Femur (tissue), 1 donor: ENCODE data around the gene TEX35.
"Not testable (repeated sequence)": the region's sequence is repeated elsewhere in the genome, so short reads cannot be mapped to it uniquely, and the experiment has no call there.

Experiments used
- DNase-seq: peaks from one replicate; pipeline ENCODE4 v3.0.0-alpha.2; 2017

The TEX35 gene

GRCh38 chr1:178543290-178543607 lies 30.3 kb downstream of the TEX35 start:
- no peak for DNase-seq

GRCh38 chr1:178544531-178544930 lies 31.6 kb downstream of the TEX35 start:
- DNase-seq = no peak

GRCh38 chr1:178548108-178548507 lies 35.2 kb downstream of the TEX35 start:
- no peak for DNase-seq

GRCh38 chr1:178551307-178551706 lies 38.4 kb downstream of the TEX35 start:
- DNase-seq = no peak

GRCh38 chr1:178551940-178552339 lies 39.0 kb downstream of the TEX35 start:
- DNase-seq = no peak

GRCh38 chr1:178552856-178553255 lies 39.9 kb downstream of the TEX35 start:
- no peak for DNase-seq

- not testable (repeated sequence) for DNase-seq
Observed at GRCh38 chr1:178554351-178554750, 41.4 kb downstream of the TEX35 start.

- DNase-seq = not testable (repeated sequence)
Observed at GRCh38 chr1:178555613-178556012, 42.7 kb downstream of the TEX35 start.

- DNase-seq = not testable (repeated sequence)
Observed at GRCh38 chr1:178558816-178559215, 45.9 kb downstream of the TEX35 start.

GRCh38 chr1:178560871-178561376 lies 48.0 kb downstream of the TEX35 start:
- DNase-seq = no peak

GRCh38 chr1:178563099-178563820 lies 50.4 kb downstream of the TEX35 start:
- DNase-seq = no peak

GRCh38 chr1:178564086-178564782 lies 51.3 kb downstream of the TEX35 start:
- DNase-seq = no peak

- DNase-seq = no peak
Observed at GRCh38 chr1:178564783-178565180, 51.9 kb downstream of the TEX35 start.

- no peak for DNase-seq
Observed at GRCh38 chr1:178565586-178565985, 52.7 kb downstream of the TEX35 start.

- DNase-seq = no peak
Observed at GRCh38 chr1:178566187-178566586, 53.3 kb downstream of the TEX35 start.

GRCh38 chr1:178571807-178572206 lies 58.9 kb downstream of the TEX35 start:
- DNase-seq = no peak
